AG04450 (cell line): ENCODE measurements around the gene C3orf70. TPM values are rescaled to one million over a fixed set of nuclear protein-coding genes. Genes with fewer than 3 reads are reported as not detected.
"Not testable (repeated sequence)": the region's sequence is repeated elsewhere in the genome, so short reads cannot be mapped to it uniquely, and the experiment has no call there.

Experiments used
- CTCF ChIA-PET: fragments of 300-600, 350-600 bp; formaldehyde crosslinking; extraction: SDS; loops from one replicate; lab custom pipeline; 2022; ENCODE audit warnings: antibody characterized with exemption, inconsistent platforms; lab: Charles Lee
- POLR2A ChIA-PET: fragments of 350-600 bp; formaldehyde crosslinking; extraction: SDS; loops from one replicate; lab custom pipeline; 2021; ENCODE audit warnings: antibody characterized with exemption, inconsistent platforms; lab: Yijun Ruan, JAX
- DNase-seq: peaks from one replicate; pipeline ENCODE4 v3.0.0-alpha.2; 2011; ENCODE audit warnings: low read depth, low spot score
- H3K27ac ChIP-seq: one replicate; pipeline ENCODE4 v1.5.1; 2012; ENCODE audit warnings: low read depth, low read length, control low read depth
- H3K27me3 ChIP-seq: one replicate; pipeline ENCODE4 v1.6.0; 2012; ENCODE audit warnings: low read length; ENCODE audit not compliant: control insufficient read depth, insufficient read depth
- H3K4me3 ChIP-seq: 2 replicates; pipeline ENCODE4 v1.5.1; 2011; ENCODE audit warnings: mild to moderate bottlenecking, low read depth, low read length, control low read depth
- H3K9me3 ChIP-seq: 2 replicates; pipeline ENCODE4 v1.5.1; 2012; ENCODE audit warnings: low read length; ENCODE audit not compliant: control insufficient read depth, insufficient read depth
- polyA plus RNA-seq: library from polyadenylated mRNA; depleted of rRNA; stranded (reverse); fragments of >200 nt; gene quantifications from 2 replicates; pipeline ENCODE4 v1.2.3, GENCODE V29; 2011
- TF ChIP-seq, protein P1 (sequence below): IDR thresholded peaks from 2 replicates; pipeline ENCODE4 v1.5.1; 2011; ENCODE audit warnings: low read depth, low read length, control low read depth, inconsistent platforms

The C3orf70 gene
- polyA plus RNA-seq, 1 experiment, result 0.89 TPM

DNA sequence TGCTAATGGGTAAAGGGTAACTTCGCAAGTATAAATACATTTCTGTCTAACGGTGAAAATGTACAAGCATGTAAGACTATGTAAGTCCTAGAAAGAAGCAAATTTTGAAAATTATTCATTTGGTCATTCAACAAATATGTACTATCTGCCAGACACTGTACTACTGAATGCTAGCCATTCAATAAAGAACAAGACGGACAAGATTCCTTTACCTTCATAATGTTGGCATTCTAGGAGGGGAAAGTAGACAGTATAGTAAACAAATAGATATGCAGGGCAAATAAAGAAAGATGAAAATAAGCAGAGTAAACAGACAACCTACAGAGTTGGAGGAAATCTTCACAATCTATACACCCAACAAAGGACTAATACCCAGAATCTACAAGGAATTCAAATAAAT lies 32.7 kb downstream of the C3orf70 start:
- ChIA-PET CTCF (no interaction called here), POLR2A (no interaction called here)
- TF ChIP-seq, protein P1, sequence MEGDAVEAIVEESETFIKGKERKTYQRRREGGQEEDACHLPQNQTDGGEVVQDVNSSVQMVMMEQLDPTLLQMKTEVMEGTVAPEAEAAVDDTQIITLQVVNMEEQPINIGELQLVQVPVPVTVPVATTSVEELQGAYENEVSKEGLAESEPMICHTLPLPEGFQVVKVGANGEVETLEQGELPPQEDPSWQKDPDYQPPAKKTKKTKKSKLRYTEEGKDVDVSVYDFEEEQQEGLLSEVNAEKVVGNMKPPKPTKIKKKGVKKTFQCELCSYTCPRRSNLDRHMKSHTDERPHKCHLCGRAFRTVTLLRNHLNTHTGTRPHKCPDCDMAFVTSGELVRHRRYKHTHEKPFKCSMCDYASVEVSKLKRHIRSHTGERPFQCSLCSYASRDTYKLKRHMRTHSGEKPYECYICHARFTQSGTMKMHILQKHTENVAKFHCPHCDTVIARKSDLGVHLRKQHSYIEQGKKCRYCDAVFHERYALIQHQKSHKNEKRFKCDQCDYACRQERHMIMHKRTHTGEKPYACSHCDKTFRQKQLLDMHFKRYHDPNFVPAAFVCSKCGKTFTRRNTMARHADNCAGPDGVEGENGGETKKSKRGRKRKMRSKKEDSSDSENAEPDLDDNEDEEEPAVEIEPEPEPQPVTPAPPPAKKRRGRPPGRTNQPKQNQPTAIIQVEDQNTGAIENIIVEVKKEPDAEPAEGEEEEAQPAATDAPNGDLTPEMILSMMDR, result no peak
- no peak overlapping the region for H3K4me3 ChIP-seq
- no peak overlapping the region for H3K27ac ChIP-seq
- no peaks in the 10 kb centered on the region for H3K27me3 ChIP-seq
- no peak for DNase-seq
- H3K9me3 ChIP-seq, result no peaks in the 10 kb centered on the region

DNA sequence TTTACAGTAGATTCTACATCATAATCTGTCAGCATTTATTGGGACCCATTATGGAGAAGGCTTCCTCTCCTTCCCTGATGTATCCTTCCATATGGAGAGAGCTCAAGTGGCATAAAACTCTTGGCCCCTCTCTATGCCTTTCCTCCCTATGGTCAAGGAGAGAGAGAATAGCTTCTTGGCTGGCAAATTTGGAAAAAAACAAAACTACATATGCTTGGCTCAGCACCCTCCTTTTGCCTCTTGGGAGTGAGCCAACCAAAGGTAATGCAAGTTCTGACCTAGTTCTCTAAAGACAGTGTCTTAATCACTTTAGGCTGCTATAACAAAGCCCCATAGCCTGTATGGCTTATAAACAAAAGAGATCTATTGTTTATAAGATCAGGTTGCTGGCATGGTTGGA lies 37.5 kb downstream of the C3orf70 start:
- CTCF ChIA-PET, result no interaction called here
- Histone ChIP-seq H3K9me3 (no peaks in the 10 kb centered on the region), H3K4me3 (no peak overlapping the region), H3K27me3 (no peaks in the 10 kb centered on the region), H3K27ac (no peak overlapping the region)
- POLR2A ChIA-PET, result no interaction called here
- TF ChIP-seq, protein P1, result no peak
- DNase-seq, result no peak

DNA sequence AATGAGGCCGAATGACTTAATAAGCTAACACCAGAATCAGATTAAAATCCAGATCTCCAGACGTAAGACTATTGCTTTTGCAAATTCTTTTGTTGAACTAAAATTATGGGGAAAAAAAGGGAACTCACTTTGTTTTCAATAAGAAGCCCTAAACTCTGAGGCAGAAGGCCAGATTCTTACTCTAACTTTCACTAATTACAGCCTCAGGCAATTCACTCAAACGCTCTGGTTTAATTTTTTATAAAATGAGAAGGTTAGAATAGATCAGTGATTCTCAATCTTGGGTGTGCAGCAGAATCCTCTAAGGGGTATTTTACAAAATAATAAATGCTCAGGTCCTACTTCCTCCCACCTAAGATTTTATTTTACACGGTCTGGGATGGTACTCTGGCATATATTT lies 38.1 kb downstream of the C3orf70 start:
- TF ChIP-seq, protein P1, result no peak
- Histone ChIP-seq H3K27me3 (no peaks in the 10 kb centered on the region), H3K4me3 (no peak overlapping the region), H3K27ac (no peak overlapping the region), H3K9me3 (no peaks in the 10 kb centered on the region)
- ChIA-PET POLR2A (no interaction called here), CTCF (no interaction called here)
- DNase-seq, result no peak

DNA sequence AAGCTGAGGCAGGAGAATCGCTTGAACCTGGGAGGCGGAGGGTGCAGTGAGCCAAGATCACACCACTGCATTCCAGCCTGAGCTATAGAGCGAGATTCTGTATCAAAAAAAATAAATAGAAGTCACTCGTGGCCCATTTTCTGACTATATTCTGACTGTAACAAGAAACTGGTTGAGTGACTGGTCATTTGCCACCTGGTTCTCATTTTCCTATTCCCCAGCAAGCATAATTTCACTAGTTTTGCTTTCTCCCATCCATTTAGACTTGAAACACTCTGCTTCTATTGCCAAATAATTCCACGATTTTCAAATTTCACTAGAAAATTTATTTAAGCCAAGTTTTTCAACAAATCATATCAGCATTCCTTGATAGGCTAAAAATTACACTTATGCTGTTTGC lies 40.7 kb downstream of the C3orf70 start:
- ChIA-PET CTCF (no interaction called here), POLR2A (no interaction called here)
- Histone ChIP-seq H3K27ac (no peak overlapping the region), H3K9me3 (no peaks in the 10 kb centered on the region), H3K27me3 (no peaks in the 10 kb centered on the region), H3K4me3 (no peak overlapping the region)
- TF ChIP-seq, protein P1, result no peak
- DNase-seq, result no peak

DNA sequence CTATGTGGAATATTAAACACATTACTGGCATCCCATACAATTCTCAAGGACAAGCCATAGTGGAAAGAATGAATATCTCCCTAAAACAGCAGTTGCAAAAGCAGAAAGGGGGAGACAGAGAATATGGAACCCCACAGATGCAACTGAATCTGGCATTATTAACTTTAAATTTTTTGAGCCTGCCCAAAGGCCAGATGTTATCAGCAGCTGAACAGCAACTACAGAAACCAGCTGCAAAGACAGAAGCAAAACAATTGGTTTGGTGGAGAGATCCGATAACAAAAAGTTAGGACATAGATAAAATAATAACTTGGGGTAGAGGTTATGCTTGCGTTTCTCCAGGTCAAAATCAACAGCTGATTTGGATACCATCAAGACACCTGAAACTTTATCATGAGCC lies 43.8 kb downstream of the C3orf70 start:
- H3K4me3 ChIP-seq, CTCF ChIA-PET, H3K27ac ChIP-seq, H3K9me3 ChIP-seq, POLR2A ChIA-PET, H3K27me3 ChIP-seq, DNase-seq: not testable (repeated sequence)

DNA sequence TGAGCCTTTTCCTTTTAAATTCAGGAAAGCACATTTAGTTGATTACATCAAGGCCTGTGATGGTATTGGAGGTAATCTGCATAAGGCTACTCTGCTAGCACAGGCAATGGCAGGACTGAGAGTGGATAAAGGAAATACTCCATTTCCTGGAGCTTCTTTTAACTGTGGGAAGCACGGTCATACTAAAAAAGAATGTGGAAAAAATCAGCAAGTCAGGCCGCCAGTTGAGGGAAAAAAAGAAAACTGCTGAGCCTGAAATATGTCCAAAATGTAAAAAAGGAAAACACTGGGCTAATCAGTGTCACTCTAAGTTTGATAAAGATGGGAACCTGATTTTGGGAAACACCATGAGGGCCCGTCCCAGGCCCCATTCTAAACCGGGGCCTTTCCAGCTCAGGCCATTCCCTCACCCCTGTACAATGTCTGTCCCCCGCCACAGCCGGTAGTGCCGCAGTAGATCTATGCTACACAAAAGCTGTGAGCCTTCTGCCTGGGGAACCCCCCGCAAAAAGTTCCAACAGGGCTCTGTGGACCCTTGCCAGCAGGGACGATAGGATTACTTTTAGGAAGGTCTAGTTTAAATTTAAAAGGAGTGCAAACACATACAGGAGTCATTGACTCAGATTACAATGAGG lies 46.5 kb downstream of the C3orf70 start:
- POLR2A ChIA-PET, result not testable (repeated sequence)

More for the DNA sequence above, 46.5 kb downstream of the C3orf70 start:
- H3K27ac ChIP-seq, H3K4me3 ChIP-seq, CTCF ChIA-PET, H3K9me3 ChIP-seq, DNase-seq, H3K27me3 ChIP-seq: not testable (repeated sequence)
